ENCODE results near the gene MKNK2. TPM values are rescaled to one million over a fixed set of nuclear protein-coding genes. Genes with fewer than 3 reads are reported as not detected.

MKNK2 gene
- total and polyA plus RNA-seq, 2 of the 13 experiments (the other 11 are each of a cell fraction or from before 2014, with no cell fraction given) = 44.9 to 112 TPM

DNA sequence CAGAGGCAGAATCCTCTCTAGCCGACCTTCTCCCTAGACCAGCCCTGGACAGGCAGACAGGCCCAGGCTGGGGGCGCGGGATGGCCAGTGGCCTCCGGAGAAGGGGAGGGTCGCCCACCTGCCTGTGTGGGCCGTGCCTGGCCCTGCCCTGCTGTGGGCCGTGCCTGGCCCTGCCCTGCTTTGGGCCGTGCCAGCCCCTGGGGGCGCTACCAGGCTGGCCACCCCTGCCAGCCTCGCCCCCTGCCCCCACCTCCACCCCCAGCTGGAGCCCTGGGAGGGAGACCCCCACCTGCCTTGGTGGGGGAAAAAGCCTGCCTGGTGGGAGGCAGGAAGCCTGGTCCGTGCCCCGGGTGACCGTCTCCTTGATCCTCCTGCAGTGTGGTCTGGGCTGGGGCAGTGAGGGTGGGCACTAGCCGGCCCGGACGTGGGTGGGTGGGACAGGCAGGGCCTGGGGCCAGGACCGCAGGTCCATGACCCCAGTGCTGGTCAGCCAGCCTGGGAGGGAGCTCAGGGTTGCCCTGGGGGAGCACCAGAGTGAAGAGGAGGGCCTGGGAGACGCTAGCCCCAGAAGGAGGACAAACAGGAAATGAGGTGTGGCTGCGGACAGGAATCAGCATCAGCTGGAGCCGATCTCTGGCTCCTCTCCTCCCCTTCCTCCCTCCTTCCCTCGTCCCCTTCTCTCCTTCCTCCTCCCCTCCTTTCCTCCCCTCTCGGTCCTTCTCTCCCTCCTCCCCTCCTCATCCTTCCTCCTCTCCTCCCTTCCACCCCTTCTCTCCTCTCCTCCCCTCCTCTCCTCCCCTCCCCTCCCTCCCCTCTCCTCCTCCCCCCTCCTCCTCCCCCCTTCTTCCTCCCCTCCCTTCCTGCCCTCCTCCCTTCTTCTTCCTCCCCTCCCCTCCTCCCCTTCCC, 5.1 kb upstream of the MKNK2 start (continued):
- TF ChIP-seq ZNF10 (CRISPR knock-in tag; IDR thresholded peaks at IDR 0.05; ENCODE audit: borderline replicate concordance, low read depth) = no peak
- no peak for TF ChIP-seq NR2F6 (IDR thresholded peaks at IDR 0.05)
- TF ChIP-seq NR2F6 (CRISPR knock-in tag; IDR thresholded peaks at IDR 0.05) = no peak
- no peak for TF ChIP-seq ZNF382 (CRISPR knock-in tag; IDR thresholded peaks at IDR 0.05; ENCODE audit: borderline replicate concordance)
- TF ChIP-seq, protein P1, sequence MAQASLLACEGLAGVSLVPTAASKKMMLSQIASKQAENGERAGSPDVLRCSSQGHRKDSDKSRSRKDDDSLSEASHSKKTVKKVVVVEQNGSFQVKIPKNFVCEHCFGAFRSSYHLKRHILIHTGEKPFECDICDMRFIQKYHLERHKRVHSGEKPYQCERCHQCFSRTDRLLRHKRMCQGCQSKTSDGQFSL (CRISPR knock-in tag; IDR thresholded peaks at IDR 0.05) = no peak
- TF ChIP-seq, protein P2, sequence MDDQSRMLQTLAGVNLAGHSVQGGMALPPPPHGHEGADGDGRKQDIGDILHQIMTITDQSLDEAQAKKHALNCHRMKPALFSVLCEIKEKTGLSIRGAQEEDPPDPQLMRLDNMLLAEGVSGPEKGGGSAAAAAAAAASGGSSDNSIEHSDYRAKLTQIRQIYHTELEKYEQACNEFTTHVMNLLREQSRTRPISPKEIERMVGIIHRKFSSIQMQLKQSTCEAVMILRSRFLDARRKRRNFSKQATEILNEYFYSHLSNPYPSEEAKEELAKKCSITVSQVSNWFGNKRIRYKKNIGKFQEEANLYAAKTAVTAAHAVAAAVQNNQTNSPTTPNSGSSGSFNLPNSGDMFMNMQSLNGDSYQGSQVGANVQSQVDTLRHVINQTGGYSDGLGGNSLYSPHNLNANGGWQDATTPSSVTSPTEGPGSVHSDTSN (CRISPR knock-in tag; IDR thresholded peaks at IDR 0.05; ENCODE audit: borderline replicate concordance) = no peak
- no peak for TF ChIP-seq SMARCC2 (IDR thresholded peaks at IDR 0.05)
- peak; percentile 67 for TF ChIP-seq ZFX (CRISPR knock-in tag; IDR thresholded peaks at IDR 0.05; ENCODE audit: low read depth)
- TF ChIP-seq ZNF431 (CRISPR knock-in tag; IDR thresholded peaks at IDR 0.05; ENCODE audit: borderline replicate concordance, low read depth) = no peak
- no peak for TF ChIP-seq NFE2 (CRISPR knock-in tag; IDR thresholded peaks at IDR 0.05)
- no peak for TF ChIP-seq ZHX2 (IDR thresholded peaks at IDR 0.05; ENCODE audit: low read depth)
- TF ChIP-seq ZHX2 (CRISPR knock-in tag; IDR thresholded peaks at IDR 0.05; ENCODE audit: borderline replicate concordance) = no peak
- TF ChIP-seq ATF1 (CRISPR knock-in tag; IDR thresholded peaks at IDR 0.05) = no peak
- TF ChIP-seq PHF21A (CRISPR knock-in tag; IDR thresholded peaks at IDR 0.05) = no peak
- no peak for TF ChIP-seq EHMT2 (IDR thresholded peaks at IDR 0.05; ENCODE audit: borderline replicate concordance, low read depth, low read length)
- TF ChIP-seq, protein P3, sequence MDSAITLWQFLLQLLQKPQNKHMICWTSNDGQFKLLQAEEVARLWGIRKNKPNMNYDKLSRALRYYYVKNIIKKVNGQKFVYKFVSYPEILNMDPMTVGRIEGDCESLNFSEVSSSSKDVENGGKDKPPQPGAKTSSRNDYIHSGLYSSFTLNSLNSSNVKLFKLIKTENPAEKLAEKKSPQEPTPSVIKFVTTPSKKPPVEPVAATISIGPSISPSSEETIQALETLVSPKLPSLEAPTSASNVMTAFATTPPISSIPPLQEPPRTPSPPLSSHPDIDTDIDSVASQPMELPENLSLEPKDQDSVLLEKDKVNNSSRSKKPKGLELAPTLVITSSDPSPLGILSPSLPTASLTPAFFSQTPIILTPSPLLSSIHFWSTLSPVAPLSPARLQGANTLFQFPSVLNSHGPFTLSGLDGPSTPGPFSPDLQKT (CRISPR knock-in tag; IDR thresholded peaks at IDR 0.05; ENCODE audit: borderline replicate concordance) = no peak
- no peak for TF ChIP-seq ZNF282 (IDR thresholded peaks at IDR 0.05; ENCODE audit: partially characterized antibody)
- TF ChIP-seq DPF2 (CRISPR knock-in tag; IDR thresholded peaks at IDR 0.05; ENCODE audit: borderline replicate concordance, low read depth) = no peak
- TF ChIP-seq ZBTB26 (CRISPR knock-in tag; IDR thresholded peaks at IDR 0.05; ENCODE audit: borderline replicate concordance) = 0 out of 2 replicates have a peak, but pooled peaks have one; percentile 17

Measured in HepG2 (cell line).